GM13976 (cell line): ENCODE measurements around the gene ZNF566.

Experiments
- DNase-seq: peaks from one replicate; pipeline ENCODE4 v3.0.0; 2012; ENCODE audit warnings: low spot score
- in situ Hi-C: fragments of 300-500 bp; cut with MboI; formaldehyde crosslinking; loops from one replicate; pipeline ENCODE4 v1.12.0; 2022; ENCODE audit warnings: low sequenced_read_pairs, mixed read lengths, inconsistent platforms; ENCODE audit not compliant: unreplicated experiment
- TF ChIP-seq, protein P1 (sequence below): IDR thresholded peaks from 2 replicates; pipeline ENCODE4 v1.5.1; 2012; ENCODE audit warnings: borderline replicate concordance, mild to moderate bottlenecking; ENCODE audit not compliant: insufficient read depth; ENCODE audit errors: extremely low read depth, missing control alignments, control extremely low read depth

The ZNF566 gene

GRCh38 chr19:36489920-36490415, 607 bp upstream of the ZNF566 start:
- peak; percentile 83 for DNase-seq
- in situ Hi-C loops: loop anchor here (25.0 kb wide), 1 partner anchor 278 kb away; the partner anchor contains the start of genes ZNF146 and ZNF565
- TF ChIP-seq, protein P1, sequence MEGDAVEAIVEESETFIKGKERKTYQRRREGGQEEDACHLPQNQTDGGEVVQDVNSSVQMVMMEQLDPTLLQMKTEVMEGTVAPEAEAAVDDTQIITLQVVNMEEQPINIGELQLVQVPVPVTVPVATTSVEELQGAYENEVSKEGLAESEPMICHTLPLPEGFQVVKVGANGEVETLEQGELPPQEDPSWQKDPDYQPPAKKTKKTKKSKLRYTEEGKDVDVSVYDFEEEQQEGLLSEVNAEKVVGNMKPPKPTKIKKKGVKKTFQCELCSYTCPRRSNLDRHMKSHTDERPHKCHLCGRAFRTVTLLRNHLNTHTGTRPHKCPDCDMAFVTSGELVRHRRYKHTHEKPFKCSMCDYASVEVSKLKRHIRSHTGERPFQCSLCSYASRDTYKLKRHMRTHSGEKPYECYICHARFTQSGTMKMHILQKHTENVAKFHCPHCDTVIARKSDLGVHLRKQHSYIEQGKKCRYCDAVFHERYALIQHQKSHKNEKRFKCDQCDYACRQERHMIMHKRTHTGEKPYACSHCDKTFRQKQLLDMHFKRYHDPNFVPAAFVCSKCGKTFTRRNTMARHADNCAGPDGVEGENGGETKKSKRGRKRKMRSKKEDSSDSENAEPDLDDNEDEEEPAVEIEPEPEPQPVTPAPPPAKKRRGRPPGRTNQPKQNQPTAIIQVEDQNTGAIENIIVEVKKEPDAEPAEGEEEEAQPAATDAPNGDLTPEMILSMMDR: no peak

- TF ChIP-seq, protein P1: peak; percentile 42
- in situ Hi-C loops: loop anchor here (25.0 kb wide), 1 partner anchor 276 kb away; the partner anchor contains the start of genes ZNF146 and ZNF565
- DNase-seq: peak; percentile 51
These were observed 579 bp downstream of the ZNF566 start for GRCh38 chr19:36488846-36489117.

GRCh38 chr19:36488118-36488845, 1.1 kb downstream of the ZNF566 start:
- DNase-seq: no peak
- in situ Hi-C loops: loop anchor here (25.0 kb wide), 1 partner anchor 276 kb away; the partner anchor contains the start of genes ZNF146 and ZNF565
- TF ChIP-seq, protein P1: no peak

DNA sequence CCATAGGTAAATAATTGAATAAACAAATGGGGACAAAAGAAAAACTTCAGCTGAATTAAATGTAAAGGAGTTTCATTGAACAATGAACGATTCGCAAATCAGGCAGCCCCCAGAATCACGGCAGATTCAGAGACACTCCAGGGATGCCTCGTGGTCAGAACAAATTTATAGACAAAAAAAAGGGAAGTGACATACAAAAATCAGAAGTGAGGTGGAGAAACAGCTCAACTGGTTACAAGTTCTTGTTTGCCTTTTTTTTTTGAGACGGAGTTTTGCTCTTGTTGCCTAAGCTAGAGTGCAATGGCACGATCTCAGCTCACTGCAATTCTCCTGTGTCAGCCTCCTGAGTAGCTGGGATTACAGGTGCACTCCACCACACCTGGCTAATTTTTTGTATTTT, 5.7 kb downstream of the ZNF566 start:
- in situ Hi-C loops: loop anchor here (25.0 kb wide), 1 partner anchor 271 kb away; the partner anchor contains the start of genes ZNF146 and ZNF565
- TF ChIP-seq, protein P1: no peak
- no peak for DNase-seq

- in situ Hi-C loops: loop anchor here (25.0 kb wide), 1 partner anchor 271 kb away; the partner anchor contains the start of genes ZNF146 and ZNF565
- DNase-seq: no peak
- TF ChIP-seq, protein P1: no peak
These were observed 6.5 kb downstream of the ZNF566 start for GRCh38 chr19:36482876-36483275.

- in situ Hi-C loops: no loop called here
- no peak for DNase-seq
- TF ChIP-seq, protein P1: no peak
These were observed 29.3 kb downstream of the ZNF566 start for GRCh38 chr19:36460046-36460445.

DNA sequence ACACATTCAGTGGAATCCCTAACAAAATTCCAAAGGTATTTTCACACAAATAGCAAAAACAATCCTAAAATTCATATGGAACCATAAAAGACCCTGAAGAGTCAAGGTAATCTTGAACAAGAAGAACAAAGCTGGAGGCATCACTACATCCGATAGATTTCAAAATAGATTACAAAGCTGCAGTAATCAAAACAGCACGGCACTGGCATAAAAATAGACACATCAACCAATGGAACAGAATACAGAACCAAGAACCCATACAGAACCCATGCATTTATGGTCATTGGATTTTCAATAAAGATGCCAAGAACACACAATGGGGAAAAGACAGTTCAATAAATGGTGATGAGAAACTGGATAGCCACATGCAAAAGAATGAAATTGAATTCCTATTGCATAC, 32.5 kb downstream of the ZNF566 start:
- DNase-seq: no peak
- TF ChIP-seq, protein P1: no peak
- in situ Hi-C loops: no loop called here
